Measurements from ENCODE around the gene GABARAPL2.

- TF ChIP-seq SUZ12 (IDR thresholded peaks at IDR 0.05; ENCODE audit: extremely low read depth, insufficient read depth, insufficient read length) (no peak), YY1 (IDR thresholded peaks at IDR 0.05; ENCODE audit: insufficient read depth, insufficient read length) (no peak), ZNF274 (IDR thresholded peaks at IDR 0.05; ENCODE audit: low read depth, low read length) (no peak)
Measured at GRCh38 chr16:75546293-75546692, 19.9 kb upstream of the GABARAPL2 start.

Data from NT2/D1 (cell line).